Activated CD8-positive, alpha-beta T cell treated with anti-CD3 and anti-CD28 coated beads for 36 hours (primary cell): ENCODE data around the gene RABGGTB. TPM values are rescaled to one million over a fixed set of nuclear protein-coding genes. Genes with fewer than 3 reads are reported as not detected.

Experiments used
- ATAC-seq: fragments of 200-7000 bp; cut with Tn5 transposase; one replicate; pipeline ENCODE4 v1.10.0; 2021; ENCODE audit warnings: mild to moderate bottlenecking, moderate library complexity
- CTCF ChIA-PET: fragments of 350-600 bp; sonication (Branson Sonifier 250); formaldehyde crosslinking; loops from one replicate; lab custom pipeline; 2021; ENCODE audit warnings: antibody characterized with exemption; lab: Charles Lee
- POLR2A ChIA-PET: fragments of 350-600 bp; sonication (Branson Sonifier 250); formaldehyde crosslinking; loops from one replicate; lab custom pipeline; 2021; ENCODE audit warnings: antibody characterized with exemption; lab: Charles Lee
- DNase-seq: peaks from one replicate; pipeline ENCODE4 v3.0.0-alpha.2; 2020
- H3K27ac Mint-ChIP-seq: one replicate; pipeline ENCODE4 v1.8.0; 2021; ENCODE audit warnings: mild to moderate bottlenecking, mixed read lengths
- H3K27me3 Mint-ChIP-seq: one replicate; pipeline ENCODE4 v1.8.0; 2021; ENCODE audit warnings: mixed read lengths
- H3K36me3 Mint-ChIP-seq: one replicate; pipeline ENCODE4 v1.8.0; 2021; ENCODE audit warnings: low read depth, mixed read lengths
- H3K4me1 Mint-ChIP-seq: one replicate; pipeline ENCODE4 v1.8.0; 2021; ENCODE audit warnings: low read depth, mixed read lengths
- H3K4me3 Mint-ChIP-seq: one replicate; pipeline ENCODE4 v1.8.0; 2021; ENCODE audit warnings: mild to moderate bottlenecking, moderate library complexity, mixed read lengths
- H3K9me3 Mint-ChIP-seq: one replicate; pipeline ENCODE4 v1.8.0; 2021; ENCODE audit warnings: mixed read lengths
- intact Hi-C: fragments of 100-400 bp; cut with micrococcal nuclease; formaldehyde crosslinking; loops from one replicate; pipeline ENCODE4 v1.10.0; 2022
- total RNA-seq, 2 experiments: library from RNA; stranded (reverse); gene quantifications; one replicate each; pipeline ENCODE4 v1.2.3, GENCODE V29; 2021
- TF ChIP-seq, protein P1 (sequence below): fragments of 200-600 bp; IDR thresholded peaks from one replicate; pipeline ENCODE4 v1.8.0; 2022; ENCODE audit warnings: antibody characterized with exemption, mild to moderate bottlenecking

RABGGTB gene
- total RNA-seq, 2 experiments from 2014 or later = 170 to 173 TPM

DNA sequence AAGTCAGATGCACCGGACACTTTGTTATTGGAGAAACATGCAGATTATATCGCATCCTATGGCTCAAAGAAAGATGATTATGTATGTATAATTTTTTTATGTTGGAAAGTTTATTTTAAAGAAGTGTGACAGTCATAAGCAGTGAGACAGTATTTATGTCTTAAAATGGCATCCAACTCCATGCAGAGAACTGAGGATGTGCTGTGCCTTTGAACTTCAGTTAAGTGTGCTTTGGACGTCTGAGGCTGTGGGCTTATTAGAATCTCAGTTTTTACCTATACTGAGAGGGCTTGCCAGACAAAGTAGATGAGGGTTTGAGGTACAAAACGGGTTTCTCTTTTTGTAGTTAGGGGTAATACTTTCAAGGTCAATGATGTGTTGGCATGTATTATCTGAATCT lies 1.5 kb downstream of the RABGGTB start:
- H3K36me3 Mint-ChIP-seq = peaks cover 65% of the 10 kb centered on the region
- TF ChIP-seq, protein P1, sequence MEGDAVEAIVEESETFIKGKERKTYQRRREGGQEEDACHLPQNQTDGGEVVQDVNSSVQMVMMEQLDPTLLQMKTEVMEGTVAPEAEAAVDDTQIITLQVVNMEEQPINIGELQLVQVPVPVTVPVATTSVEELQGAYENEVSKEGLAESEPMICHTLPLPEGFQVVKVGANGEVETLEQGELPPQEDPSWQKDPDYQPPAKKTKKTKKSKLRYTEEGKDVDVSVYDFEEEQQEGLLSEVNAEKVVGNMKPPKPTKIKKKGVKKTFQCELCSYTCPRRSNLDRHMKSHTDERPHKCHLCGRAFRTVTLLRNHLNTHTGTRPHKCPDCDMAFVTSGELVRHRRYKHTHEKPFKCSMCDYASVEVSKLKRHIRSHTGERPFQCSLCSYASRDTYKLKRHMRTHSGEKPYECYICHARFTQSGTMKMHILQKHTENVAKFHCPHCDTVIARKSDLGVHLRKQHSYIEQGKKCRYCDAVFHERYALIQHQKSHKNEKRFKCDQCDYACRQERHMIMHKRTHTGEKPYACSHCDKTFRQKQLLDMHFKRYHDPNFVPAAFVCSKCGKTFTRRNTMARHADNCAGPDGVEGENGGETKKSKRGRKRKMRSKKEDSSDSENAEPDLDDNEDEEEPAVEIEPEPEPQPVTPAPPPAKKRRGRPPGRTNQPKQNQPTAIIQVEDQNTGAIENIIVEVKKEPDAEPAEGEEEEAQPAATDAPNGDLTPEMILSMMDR = no peak

GRCh38 chr1:75789988-75790387 lies 3.9 kb downstream of the RABGGTB start:
- ChIA-PET CTCF (interaction anchor here (0.7 kb wide), 1 partner anchor 41 kb away, joined by 3 read pairs; no protein-coding TSS in a partner anchor), POLR2A (interaction anchor here (0.7 to 2.0 kb wide), 3 partner anchors 10 to 639 kb away, joined by 3 to 7 read pairs (median 4); no protein-coding TSS in a partner anchor)
- DNase-seq (no peak), ATAC-seq (no peak)
- intact Hi-C loops = no loop called here
- peak overlapping the region; percentile 89 for H3K27ac Mint-ChIP-seq
- H3K36me3 Mint-ChIP-seq = peaks cover 86% of the 10 kb centered on the region
- no peaks in the 10 kb centered on the region for H3K27me3 Mint-ChIP-seq
- H3K4me3 Mint-ChIP-seq = peak overlapping the region; percentile 88
- peaks cover 41% of the 10 kb centered on the region for H3K4me1 Mint-ChIP-seq
- TF ChIP-seq, protein P1 = no peak
- no peaks in the 10 kb centered on the region for H3K9me3 Mint-ChIP-seq

More for the DNA sequence above, 1.5 kb downstream of the RABGGTB start:
- ChIA-PET CTCF (no interaction called here), POLR2A (interaction anchor here (1.0 to 3.7 kb wide), 3 partner anchors 9 to 19 kb away, joined by 4 to 52 read pairs (median 10); partner anchors contain the start of gene MSH4)
- ATAC-seq (no peak), DNase-seq (no peak)
- intact Hi-C loops = no loop called here
- Mint-ChIP-seq H3K9me3 (peaks cover 2% of the 10 kb centered on the region), H3K27ac (peak overlapping the region; percentile 99), H3K4me3 (peak overlapping the region; percentile 88), H3K4me1 (peaks cover 41% of the 10 kb centered on the region), H3K27me3 (no peaks in the 10 kb centered on the region)

DNA sequence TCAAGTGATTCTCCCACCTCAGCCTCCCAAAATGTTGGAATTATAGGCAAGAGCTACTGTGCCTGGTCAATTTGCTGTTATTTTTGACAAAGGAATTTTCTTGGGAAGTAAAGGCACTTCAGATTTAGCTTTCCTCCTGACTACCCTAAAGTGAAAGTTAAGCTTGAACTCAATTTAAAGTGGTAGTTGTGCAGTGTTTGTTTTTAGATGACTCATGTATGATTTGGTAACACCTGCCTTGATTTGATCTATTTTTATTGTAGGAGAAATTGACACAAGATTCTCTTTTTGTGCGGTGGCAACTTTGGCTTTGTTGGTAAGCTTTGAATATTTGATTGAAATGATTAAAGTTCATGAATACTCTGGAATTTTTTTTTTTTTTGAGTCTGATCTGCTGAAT lies 5.0 kb downstream of the RABGGTB start:
- TF ChIP-seq, protein P1 = no peak
- H3K27me3 Mint-ChIP-seq = no peaks in the 10 kb centered on the region
- no peak for ATAC-seq
- peak overlapping the region; percentile 88 for H3K4me3 Mint-ChIP-seq
- H3K4me1 Mint-ChIP-seq = peaks cover 39% of the 10 kb centered on the region
- ChIA-PET CTCF (no interaction called here), POLR2A (interaction anchor here (1.2 to 2.0 kb wide), 2 partner anchors 9 to 12 kb away, joined by 4 to 7 read pairs; no protein-coding TSS in a partner anchor)
- peaks cover 91% of the 10 kb centered on the region for H3K36me3 Mint-ChIP-seq
- no peak for DNase-seq
- H3K27ac Mint-ChIP-seq = peak overlapping the region; percentile 89
- H3K9me3 Mint-ChIP-seq = no peaks in the 10 kb centered on the region
- intact Hi-C loops = no loop called here

DNA sequence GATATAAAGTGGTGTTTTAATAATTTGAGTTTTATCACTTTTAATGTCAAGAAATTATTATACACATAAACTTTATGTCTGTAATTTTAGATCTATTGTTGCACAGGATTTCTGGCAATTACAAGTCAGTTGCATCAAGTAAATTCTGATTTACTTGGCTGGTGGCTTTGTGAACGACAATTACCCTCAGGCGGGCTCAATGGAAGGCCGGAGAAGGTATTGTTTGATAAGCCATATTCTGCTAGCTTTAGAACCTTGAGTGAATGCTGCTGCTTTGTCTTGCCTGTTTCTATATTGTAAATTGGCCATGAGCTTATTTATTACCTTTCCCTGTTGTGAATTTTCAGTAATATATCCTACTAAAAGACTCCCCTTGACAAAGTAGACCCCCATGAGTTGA lies 6.0 kb downstream of the RABGGTB start:
- ATAC-seq = no peak
- Mint-ChIP-seq H3K4me3 (peak overlapping the region; percentile 29), H3K27ac (peak overlapping the region; percentile 38), H3K9me3 (no peaks in the 10 kb centered on the region), H3K27me3 (no peaks in the 10 kb centered on the region), H3K36me3 (peaks cover 91% of the 10 kb centered on the region), H3K4me1 (peaks cover 42% of the 10 kb centered on the region)
- intact Hi-C loops = no loop called here
- ChIA-PET POLR2A (no interaction called here), CTCF (no interaction called here)
- TF ChIP-seq, protein P1 = no peak
- DNase-seq = no peak

DNA sequence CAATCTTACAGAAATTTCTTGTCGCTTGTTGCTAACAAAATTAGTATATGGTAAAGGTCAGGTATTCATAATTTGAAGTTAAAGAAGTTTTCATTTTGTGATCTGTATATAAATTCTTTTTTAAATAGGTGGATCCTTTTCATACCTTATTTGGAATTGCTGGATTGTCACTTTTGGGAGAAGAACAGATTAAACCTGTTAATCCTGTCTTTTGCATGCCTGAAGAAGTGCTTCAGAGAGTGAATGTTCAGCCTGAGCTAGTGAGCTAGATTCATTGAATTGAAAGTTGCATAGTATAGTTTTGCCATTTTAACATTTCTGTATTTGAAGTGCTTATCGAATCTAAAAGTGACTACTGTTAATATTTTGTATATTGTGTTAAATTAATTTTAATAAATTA lies 8.3 kb downstream of the RABGGTB start:
- Mint-ChIP-seq H3K4me3 (no peak overlapping the region), H3K27me3 (no peaks in the 10 kb centered on the region), H3K9me3 (no peaks in the 10 kb centered on the region), H3K4me1 (peaks cover 38% of the 10 kb centered on the region), H3K36me3 (peaks cover 77% of the 10 kb centered on the region), H3K27ac (no peak overlapping the region)
- intact Hi-C loops = no loop called here
- no peak for DNase-seq
- ATAC-seq = no peak
- ChIA-PET POLR2A (interaction anchor here (4.3 kb wide), 1 partner anchor 8 kb away, joined by 52 read pairs; the partner anchor contains the start of gene RABGGTB), CTCF (no interaction called here)
- TF ChIP-seq, protein P1 = no peak
